Neuronal stem cell (in vitro differentiated cells): Measurements from ENCODE around the gene RPS6KC1.

Experiments used
- DNase-seq: peaks from one replicate; pipeline ENCODE4 v3.0.0-alpha.2; 2013; ENCODE audit warnings: low spot score
- H2AFZ ChIP-seq: one replicate; pipeline ENCODE4 v1.6.1; 2013; ENCODE audit warnings: mild to moderate bottlenecking, low read length, inconsistent platforms
- H2AK5ac ChIP-seq: 2 replicates; pipeline ENCODE4 v1.6.1; 2013; ENCODE audit warnings: low read depth, mild to moderate bottlenecking, inconsistent platforms, low read length, moderate library complexity, mixed read lengths
- H2BK120ac ChIP-seq: 2 replicates; pipeline ENCODE4 v1.6.1; 2013; ENCODE audit warnings: low read depth, mild to moderate bottlenecking, inconsistent platforms, low read length, moderate library complexity, mixed read lengths
- H2BK12ac ChIP-seq: one replicate; pipeline ENCODE4 v1.6.1; 2013; ENCODE audit warnings: low read length, inconsistent platforms
- H2BK15ac ChIP-seq: 2 replicates; pipeline ENCODE4 v1.6.1; 2013; ENCODE audit warnings: mild to moderate bottlenecking, low read length, inconsistent platforms, mixed read lengths
- H2BK5ac ChIP-seq: one replicate; pipeline ENCODE4 v1.6.1; 2013; ENCODE audit warnings: inconsistent platforms, mild to moderate bottlenecking, low read length, moderate library complexity
- H3K14ac ChIP-seq: one replicate; pipeline ENCODE4 v1.6.1; 2013; ENCODE audit warnings: low read length, inconsistent platforms
- H3K18ac ChIP-seq: 2 replicates; pipeline ENCODE4 v1.6.1; 2013; ENCODE audit warnings: low read length, inconsistent platforms
- H3K23ac ChIP-seq: 2 replicates; pipeline ENCODE4 v1.6.1; 2013; ENCODE audit warnings: low read depth, mild to moderate bottlenecking, mixed read lengths, low read length, inconsistent platforms; ENCODE audit not compliant: poor library complexity
- H3K27ac ChIP-seq: replicated peaks from 3 replicates; pipeline ENCODE4 v1.5.1; 2013; ENCODE audit warnings: low read length, inconsistent platforms
- H3K27me3 ChIP-seq, 3 experiments: 2 replicates each; pipeline ENCODE4 v1.6.1; 2013; ENCODE audit warnings: low read length in 3 of 3, mild to moderate bottlenecking in 2 of 3, inconsistent platforms in 1 of 3, low read depth in 1 of 3, mixed read lengths in 1 of 3, moderate library complexity in 1 of 3; ENCODE audit not compliant: control insufficient read depth in 3 of 3, insufficient read depth in 3 of 3
- H3K36me3 ChIP-seq, 2 donors: replicated peaks in 1 of 2; 2 replicates each; pipeline ENCODE4 v1.6.1; 2013; ENCODE audit warnings: low read length in 2 of 2; ENCODE audit not compliant: control insufficient read depth in 2 of 2, insufficient read depth in 2 of 2
- H3K4ac ChIP-seq: 2 replicates; pipeline ENCODE4 v1.6.1; 2013; ENCODE audit warnings: inconsistent platforms, mild to moderate bottlenecking, low read length, moderate library complexity
- H3K4me1 ChIP-seq, 2 donors: 1 replicate in 1 of 2; 2 replicates in 1 of 2; pipeline ENCODE4 v1.6.1; 2013; ENCODE audit warnings: low read length in 2 of 2, low read depth in 1 of 2; ENCODE audit not compliant: control insufficient read depth in 2 of 2, insufficient read depth in 1 of 2
- H3K4me2 ChIP-seq: one replicate; pipeline ENCODE4 v1.6.1; 2013; ENCODE audit warnings: mild to moderate bottlenecking, low read length, inconsistent platforms; ENCODE audit not compliant: insufficient read depth, poor library complexity, severe bottlenecking
- H3K4me3 ChIP-seq, 2 donors: 2 replicates each; pipeline ENCODE4 v1.5.1; 2013; ENCODE audit warnings: low read length in 2 of 2, mild to moderate bottlenecking in 2 of 2, inconsistent platforms in 1 of 2, moderate library complexity in 1 of 2
- H3K79me1 ChIP-seq: one replicate; pipeline ENCODE4 v1.6.1; 2013; ENCODE audit warnings: low read depth, mild to moderate bottlenecking, inconsistent platforms, low read length, moderate library complexity
- H3K9ac ChIP-seq: one replicate; pipeline ENCODE4 v1.6.1; 2013; ENCODE audit warnings: mild to moderate bottlenecking, low read depth, low read length, inconsistent platforms; ENCODE audit not compliant: poor library complexity
- H3K9me3 ChIP-seq, 2 donors: replicated peaks in 1 of 2; 2 replicates each; pipeline versions ENCODE3 to v1.6.1; 2013; ENCODE audit warnings: low read length in 2 of 2, mild to moderate bottlenecking in 2 of 2, inconsistent platforms in 1 of 2, low read depth in 1 of 2, mixed read lengths in 1 of 2, moderate library complexity in 1 of 2; ENCODE audit not compliant: control insufficient read depth in 2 of 2, insufficient read depth in 1 of 2
- H4K8ac ChIP-seq: one replicate; pipeline ENCODE4 v1.6.1; 2013; ENCODE audit warnings: low read depth, mild to moderate bottlenecking, inconsistent platforms, low read length, moderate library complexity
- H4K91ac ChIP-seq: one replicate; pipeline ENCODE4 v1.6.1; 2013; ENCODE audit warnings: low read length, low read depth, mild to moderate bottlenecking, inconsistent platforms; ENCODE audit not compliant: poor library complexity
- WGBS, 2 donors: extraction: QIAGEN DNeasy Blood & Tissue Kit; methylation state at CpG; one replicate each; pipeline ENCODE4 v1.1.7; 2013; ENCODE audit warnings: missing lambda C conversion rate in 2 of 2, mixed read lengths in 1 of 2; ENCODE audit not compliant: insufficient read length in 2 of 2, insufficient replicate concordance in 1 of 2; ENCODE audit errors: extremely low coverage in 2 of 2; 5-methylcytosine and 5-hydroxymethylcytosine counted together

Gene RPS6KC1

DNA sequence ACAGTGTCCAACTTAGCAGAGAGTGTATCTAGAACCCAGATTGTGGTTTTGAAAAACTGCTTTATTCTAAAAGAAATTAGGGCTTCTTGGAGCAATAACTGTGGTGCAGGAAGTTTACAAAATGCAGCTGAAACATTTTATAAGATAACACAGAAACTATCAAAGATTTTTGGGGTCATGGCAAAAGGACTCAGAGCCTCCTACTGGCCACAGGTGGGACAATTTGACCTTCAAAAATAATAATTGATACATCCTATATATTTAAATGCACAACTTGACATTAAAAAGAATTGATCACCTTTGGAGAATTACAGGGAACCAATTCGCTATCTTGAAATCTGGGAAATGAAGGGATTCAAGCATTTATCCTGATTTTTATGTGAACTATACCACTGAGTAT, 235.2 kb downstream of the RPS6KC1 start:
- Histone ChIP-seq H3K4me2 (no peak overlapping the region), H3K14ac (no peak overlapping the region), H2AK5ac (no peak overlapping the region), H3K18ac (no peak overlapping the region), H4K8ac (no peak overlapping the region), H3K9ac (no peak overlapping the region), H2BK120ac (no peak overlapping the region), H2BK12ac (no peak overlapping the region), H3K9me3 (no peaks in the 10 kb centered on the region), H3K27me3 (no peaks in the 10 kb centered on the region), H3K23ac (no peak overlapping the region), H3K4me1 (peaks cover 0 to 9% of the 10 kb centered on the region in 2 donors), H3K27ac (no peak overlapping the region), H2AFZ (no peak overlapping the region), H2BK5ac (no peak overlapping the region), H2BK15ac (no peak overlapping the region), H4K91ac (no peak overlapping the region), H3K4ac (no peak overlapping the region), H3K36me3 (no peaks in the 10 kb centered on the region), H3K79me1 (no peaks in the 10 kb centered on the region), H3K4me3 (no peak overlapping the region)
- DNase-seq: no peak
- WGBS, 2 donors: no CpG with 5 or more reads among the region's 1 CpG

DNA sequence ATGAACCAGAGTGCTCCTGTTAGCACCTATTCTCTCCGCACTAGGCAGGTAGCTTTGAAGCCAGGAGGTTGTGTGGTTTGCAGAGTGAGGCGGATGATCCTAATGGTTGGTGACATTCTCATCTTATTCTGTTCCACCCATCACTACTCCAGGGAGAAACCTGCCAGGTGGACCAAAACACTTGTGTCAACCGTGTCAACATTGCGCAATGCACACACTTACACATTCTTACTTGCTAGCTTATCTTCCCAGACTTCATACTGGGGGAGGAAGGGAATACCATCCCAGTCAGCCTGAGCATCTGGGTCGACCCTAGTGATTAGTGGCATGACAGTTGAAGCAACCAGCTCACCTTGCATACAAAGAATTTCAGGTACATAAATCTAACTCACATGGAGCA, 236.9 kb downstream of the RPS6KC1 start:
- Histone ChIP-seq H2AK5ac (no peak overlapping the region), H2BK120ac (no peak overlapping the region), H3K18ac (no peak overlapping the region), H2BK12ac (no peak overlapping the region), H3K4me1 (no peaks in the 10 kb centered on the region), H3K4me3 (no peak overlapping the region), H3K9me3 (no peaks in the 10 kb centered on the region), H3K27me3 (no peaks in the 10 kb centered on the region), H3K4me2 (no peak overlapping the region), H3K14ac (no peak overlapping the region), H3K79me1 (no peaks in the 10 kb centered on the region), H3K9ac (no peak overlapping the region), H3K23ac (no peak overlapping the region), H2BK5ac (no peak overlapping the region), H3K4ac (no peak overlapping the region), H4K8ac (no peak overlapping the region), H4K91ac (no peak overlapping the region), H3K36me3 (no peaks in the 10 kb centered on the region), H2AFZ (no peak overlapping the region), H2BK15ac (no peak overlapping the region), H3K27ac (no peak overlapping the region)
- DNase-seq: no peak
- no CpG with 5 or more reads among the region's 5 CpGs for WGBS, 2 donors

DNA sequence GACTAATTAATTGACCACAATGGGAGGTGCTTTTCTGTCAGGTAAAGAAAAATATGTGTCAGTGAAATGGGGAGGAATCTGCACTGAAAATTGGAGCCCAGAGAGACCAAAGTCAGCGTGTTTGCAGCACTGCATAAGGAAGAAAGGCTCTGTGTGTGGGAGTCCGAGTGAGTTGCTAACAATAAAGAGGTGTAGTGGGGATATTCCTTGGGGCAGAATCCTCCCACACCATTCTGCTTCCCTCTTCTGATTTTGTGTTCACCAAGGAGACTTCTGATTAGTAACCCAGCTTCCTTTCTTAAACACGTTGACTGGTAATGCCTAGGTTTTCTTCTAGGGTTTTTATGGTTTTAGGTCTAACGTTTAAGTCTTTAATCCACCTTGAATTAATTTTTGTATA, 240.5 kb downstream of the RPS6KC1 start:
- H3K9ac ChIP-seq: no peak overlapping the region
- no CpG with 5 or more reads among the region's 4 CpGs for WGBS, 2 donors
- peaks cover 0 to 6% of the 10 kb centered on the region in 2 donors for H3K9me3 ChIP-seq
- H3K36me3 ChIP-seq: no peaks in the 10 kb centered on the region
- H3K14ac ChIP-seq: no peak overlapping the region
- no peak overlapping the region for H2BK120ac ChIP-seq
- H3K79me1 ChIP-seq: no peaks in the 10 kb centered on the region
- DNase-seq: no peak
- H3K4me3 ChIP-seq: no peak overlapping the region
- H2AFZ ChIP-seq: no peak overlapping the region
- no peak overlapping the region for H2BK12ac ChIP-seq
- no peak overlapping the region for H2BK5ac ChIP-seq
- no peak overlapping the region for H4K8ac ChIP-seq
- H3K23ac ChIP-seq: no peak overlapping the region
- no peak overlapping the region for H2AK5ac ChIP-seq
- H3K18ac ChIP-seq: no peak overlapping the region
- H3K4ac ChIP-seq: no peak overlapping the region
- no peak overlapping the region for H4K91ac ChIP-seq
- no peaks in the 10 kb centered on the region for H3K27me3 ChIP-seq
- H3K4me2 ChIP-seq: no peak overlapping the region
- no peak overlapping the region for H2BK15ac ChIP-seq
- no peaks in the 10 kb centered on the region for H3K4me1 ChIP-seq
- no peak overlapping the region for H3K27ac ChIP-seq

DNA sequence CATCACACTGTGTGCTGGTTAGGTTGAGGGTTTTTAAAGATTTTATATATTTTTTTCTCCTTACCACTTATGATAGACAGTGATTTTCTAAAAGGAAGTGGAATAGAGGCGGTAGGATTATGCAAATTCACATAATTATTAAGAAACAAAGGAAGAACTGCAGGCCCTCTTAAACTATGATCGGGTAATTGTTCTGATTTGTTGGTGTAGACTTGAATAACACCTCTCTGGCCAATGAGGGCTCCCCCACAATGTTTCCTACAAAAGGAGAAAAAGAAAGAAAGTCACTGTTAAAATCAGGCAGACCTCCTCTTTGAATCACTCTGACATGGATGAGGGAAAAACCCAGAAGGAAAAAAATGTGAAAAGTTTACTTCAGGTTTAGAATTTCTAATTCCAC, 241.6 kb downstream of the RPS6KC1 start:
- H2BK5ac ChIP-seq: no peak overlapping the region
- no peak overlapping the region for H3K4me2 ChIP-seq
- DNase-seq: no peak
- H2BK12ac ChIP-seq: no peak overlapping the region
- H3K27ac ChIP-seq: no peak overlapping the region
- no peak overlapping the region for H2AK5ac ChIP-seq
- H2AFZ ChIP-seq: no peak overlapping the region
- no CpG with 5 or more reads among the region's 2 CpGs for WGBS, 2 donors
- H3K23ac ChIP-seq: no peak overlapping the region
- no peak overlapping the region for H2BK120ac ChIP-seq
- H3K14ac ChIP-seq: no peak overlapping the region
- H3K4me1 ChIP-seq: no peaks in the 10 kb centered on the region
- H3K4me3 ChIP-seq: no peak overlapping the region
- peaks cover 4 to 16% of the 10 kb centered on the region in 2 donors for H3K9me3 ChIP-seq
- no peak overlapping the region for H4K8ac ChIP-seq
- no peaks in the 10 kb centered on the region for H3K36me3 ChIP-seq
- no peak overlapping the region for H3K4ac ChIP-seq
- H3K9ac ChIP-seq: no peak overlapping the region
- H4K91ac ChIP-seq: no peak overlapping the region
- H3K27me3 ChIP-seq: no peaks in the 10 kb centered on the region
- no peaks in the 10 kb centered on the region for H3K79me1 ChIP-seq
- no peak overlapping the region for H3K18ac ChIP-seq
- H2BK15ac ChIP-seq: no peak overlapping the region
